ENCODE data around the gene HINT3.
"Not testable (repeated sequence)": the region's sequence is repeated elsewhere in the genome, so short reads cannot be mapped to it uniquely, and the experiment has no call there.

The HINT3 gene

DNA sequence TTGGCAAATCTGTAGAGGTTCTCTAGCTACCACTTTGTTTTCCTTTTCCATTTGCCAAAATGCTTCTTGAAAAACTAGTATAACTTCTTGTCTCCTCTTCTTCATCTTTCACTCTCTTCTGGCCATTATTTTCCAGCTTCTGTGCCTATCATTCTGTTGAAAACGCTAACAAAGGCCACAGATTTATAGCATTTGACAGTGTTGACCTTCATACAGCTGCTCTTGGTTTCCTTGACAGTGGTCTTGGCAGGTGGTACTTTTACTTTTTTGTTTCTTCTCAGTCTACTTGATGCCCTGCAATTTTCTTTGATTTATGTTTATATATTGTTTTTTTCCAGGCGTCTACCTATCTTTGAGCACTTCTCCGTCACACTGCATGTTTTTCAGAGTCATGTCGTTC lies 53.5 kb downstream of the HINT3 start:
- no peak for DNase-seq

GRCh38 chr6:126015863-126016262 lies 59.3 kb downstream of the HINT3 start:
- no peak for DNase-seq

GRCh38 chr6:126016591-126016990 lies 60.0 kb downstream of the HINT3 start:
- no peak for DNase-seq

GRCh38 chr6:126017668-126018067 lies 61.1 kb downstream of the HINT3 start:
- DNase-seq, result no peak

GRCh38 chr6:126020305-126021050 lies 63.9 kb downstream of the HINT3 start:
- DNase-seq, result no peak

DNA sequence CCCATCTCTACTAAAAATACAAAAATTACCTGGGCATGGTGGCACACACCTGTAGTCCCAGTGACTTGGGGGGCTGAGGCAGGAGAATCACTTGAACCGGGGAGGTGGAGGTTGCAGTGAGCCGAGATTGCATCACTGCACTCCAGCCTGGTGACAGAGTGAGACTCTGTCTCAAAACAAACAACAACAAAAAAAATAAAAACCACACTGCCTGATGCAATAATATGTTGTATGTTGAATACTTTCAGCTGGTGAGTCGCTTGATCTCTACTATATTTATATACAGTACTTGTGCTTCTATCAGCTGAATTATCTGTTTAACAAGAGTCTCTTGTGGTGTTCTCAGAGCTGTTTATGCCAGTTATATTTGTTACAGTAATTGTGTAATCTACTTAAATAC lies 66.9 kb downstream of the HINT3 start:
- not testable (repeated sequence) for DNase-seq

GRCh38 chr6:126026001-126026400 lies 69.4 kb downstream of the HINT3 start:
- DNase-seq, result no peak

GRCh38 chr6:126027601-126028000 lies 71.0 kb downstream of the HINT3 start:
- no peak for DNase-seq

Measured in hematopoietic multipotent progenitor cell treated with erythropoietin and hydrocortisone succinate and interleukin-3 and kit ligand, for 8 days (in vitro differentiated cells).